NCI-H524 treated with DMSO at 0.1 percent for 48 hours (cell line): ENCODE measurements around the gene POPDC2.
"Not testable (repeated sequence)": the region's sequence is repeated elsewhere in the genome, so short reads cannot be mapped to it uniquely, and the experiment has no call there.

Source experiments
- DNase-seq: peaks from one replicate; lab custom pipeline; 2025; lab: John Stamatoyannopoulos, UW

Gene POPDC2

DNA sequence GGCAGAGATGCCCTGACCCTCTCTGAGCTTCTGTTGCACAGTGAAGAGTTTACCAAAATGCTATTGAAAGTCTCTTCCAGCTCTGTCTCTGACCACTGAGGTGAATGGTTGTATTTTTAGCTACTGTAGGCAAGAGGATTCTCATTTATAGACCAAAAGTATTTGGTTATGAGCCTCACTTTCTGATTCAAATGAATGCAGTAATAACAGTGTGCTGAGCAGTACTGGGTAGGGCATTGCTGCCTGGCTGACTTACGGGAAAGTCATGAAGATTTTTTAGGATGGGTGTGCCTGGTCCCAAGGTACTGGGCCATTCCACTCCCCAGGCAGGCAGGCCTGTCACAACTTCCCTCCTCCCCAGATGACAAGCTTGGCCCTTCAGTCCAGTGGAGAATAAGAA lies 47.2 kb downstream of the POPDC2 start:
- no peak for DNase-seq

DNA sequence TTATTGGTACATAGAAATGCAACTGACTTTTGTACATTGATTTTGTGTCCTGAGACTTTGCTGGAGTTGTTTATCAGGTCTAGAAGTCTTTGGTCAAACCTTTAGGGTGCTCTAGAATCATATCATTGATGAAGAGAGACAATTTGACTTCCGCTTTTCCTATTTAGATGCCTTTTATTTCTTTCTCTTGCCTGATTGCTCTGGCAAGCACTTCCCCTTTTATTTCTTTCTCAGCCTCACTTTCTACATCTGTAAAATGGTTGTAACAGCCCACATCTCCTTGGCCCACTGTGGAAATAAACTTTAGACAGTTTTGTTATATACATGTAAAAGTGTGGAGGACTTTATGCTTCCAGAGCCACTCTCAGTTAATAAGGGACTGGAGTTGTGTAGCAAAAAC lies 48.7 kb downstream of the POPDC2 start:
- DNase-seq, result no peak

DNA sequence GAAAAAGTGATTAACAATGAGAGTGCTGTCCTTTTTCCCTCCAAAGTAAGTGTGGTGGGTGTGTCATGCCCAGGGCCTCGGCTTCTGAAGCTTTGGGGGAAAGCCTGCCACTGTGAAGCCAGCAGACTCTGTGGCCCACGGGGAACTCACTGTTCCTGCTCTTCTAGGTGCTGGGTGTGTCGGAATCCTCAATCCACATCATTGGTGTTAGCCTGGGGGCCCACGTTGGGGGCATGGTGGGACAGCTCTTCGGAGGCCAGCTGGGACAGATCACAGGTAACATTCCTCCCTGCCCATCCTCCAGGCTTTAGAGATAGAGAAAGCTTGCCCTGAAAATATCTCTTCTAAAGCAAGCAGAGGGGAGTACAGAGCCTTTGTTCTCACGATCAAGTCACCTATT lies 51.1 kb downstream of the POPDC2 start:
- DNase-seq, result no peak

DNA sequence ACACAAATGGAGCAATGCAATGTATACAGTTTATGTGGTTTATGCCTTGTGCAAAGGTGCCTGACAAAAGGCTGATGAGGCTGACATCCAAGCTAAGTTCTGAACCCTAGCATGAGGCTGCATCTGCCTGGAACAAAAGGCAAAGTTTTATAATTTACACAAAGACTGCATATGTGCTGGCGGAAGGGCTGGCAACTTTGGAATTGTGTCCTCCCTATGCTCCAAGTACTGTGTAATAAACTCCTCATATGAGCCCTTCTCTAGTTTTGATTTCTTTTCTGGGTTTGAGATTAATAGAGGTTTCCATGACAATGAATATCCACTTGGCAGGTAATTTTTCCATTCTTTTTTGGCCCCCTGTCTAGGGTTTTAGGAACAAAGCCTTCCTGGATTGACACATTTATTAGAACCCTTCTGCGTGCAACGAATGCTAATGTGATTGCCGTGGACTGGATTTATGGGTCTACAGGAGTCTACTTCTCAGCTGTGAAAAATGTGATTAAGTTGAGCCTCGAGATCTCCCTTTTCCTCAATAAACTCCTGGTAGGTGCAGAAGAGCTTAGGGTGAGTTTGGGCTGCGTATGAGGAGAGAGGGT lies 51.9 kb downstream of the POPDC2 start:
- DNase-seq, result no peak

DNA sequence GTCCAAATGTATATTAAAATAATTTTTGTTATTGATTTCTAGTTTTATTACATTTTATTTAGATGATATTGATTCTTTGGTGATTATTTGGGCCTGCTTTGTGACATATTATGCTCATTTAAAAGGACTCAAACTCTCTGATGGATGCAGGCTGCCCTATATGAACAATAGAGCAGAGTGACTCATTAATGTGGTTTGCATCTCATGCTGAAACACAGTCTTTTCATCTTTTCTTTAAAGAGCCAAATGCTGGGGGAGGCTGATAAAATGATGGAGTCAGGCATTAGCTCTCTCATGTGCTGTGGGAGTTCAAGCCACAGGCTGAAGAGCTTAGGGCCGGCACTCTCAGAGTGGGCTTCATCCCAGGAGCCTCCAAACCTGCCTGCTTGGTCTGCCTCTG lies 55.5 kb downstream of the POPDC2 start:
- no peak for DNase-seq

DNA sequence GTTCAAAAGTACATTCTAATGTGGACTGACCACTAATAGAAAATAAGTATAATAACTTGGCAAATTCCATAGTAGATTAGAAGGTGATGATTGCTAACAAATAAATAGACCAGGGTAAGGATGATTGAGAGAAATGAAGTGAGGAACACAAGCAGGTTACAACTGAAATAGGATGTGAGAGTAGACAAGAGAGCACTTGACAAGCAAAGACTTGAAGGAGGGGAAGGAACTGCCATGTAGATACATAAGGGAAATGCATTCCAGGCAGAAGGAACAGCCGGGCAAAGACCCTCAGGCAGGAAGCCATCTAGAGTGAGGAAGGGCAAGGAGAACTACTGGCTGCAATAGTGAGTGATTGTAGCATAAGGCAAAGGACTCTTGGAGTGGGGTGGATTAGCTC lies 57.7 kb downstream of the POPDC2 start:
- no peak for DNase-seq

DNA sequence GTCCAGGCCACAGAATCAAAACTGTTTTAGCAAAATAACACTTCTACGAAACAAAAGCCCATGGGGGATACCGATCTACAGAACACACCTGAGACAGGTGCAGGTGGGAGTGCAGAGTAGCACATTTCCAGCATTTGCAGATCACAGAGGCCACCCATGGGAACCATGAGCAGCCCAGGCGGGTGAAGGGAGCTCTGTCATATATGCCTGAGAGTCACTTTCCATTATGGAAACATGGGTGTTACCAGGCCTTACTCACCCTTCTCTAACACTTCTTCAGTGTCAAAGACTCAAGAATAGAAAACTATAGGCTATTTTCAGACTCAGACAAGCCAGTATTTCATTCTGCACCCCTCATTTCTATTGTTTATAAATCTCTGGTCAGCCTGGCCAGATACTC lies 59.2 kb downstream of the POPDC2 start:
- no peak for DNase-seq

DNA sequence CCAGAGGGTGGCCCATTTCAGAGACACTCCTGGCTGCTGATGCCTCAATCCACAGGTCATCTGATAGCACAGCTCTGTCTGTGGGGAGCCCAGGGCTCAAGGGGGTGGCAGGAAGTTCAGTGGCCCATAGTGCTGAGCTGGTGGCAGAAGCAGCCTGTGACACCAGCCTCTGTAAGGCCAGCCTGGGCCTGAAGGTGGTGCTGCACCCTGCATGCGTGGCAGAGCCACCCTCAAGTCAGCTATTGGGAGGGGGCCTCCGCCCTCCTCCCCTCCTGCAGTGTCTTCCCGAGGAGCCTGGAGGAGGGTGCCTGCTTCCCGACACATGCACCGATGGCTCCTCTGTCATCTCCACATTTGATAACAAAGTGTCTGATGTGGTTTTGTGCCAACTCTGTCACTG lies 59.7 kb downstream of the POPDC2 start:
- no peak for DNase-seq

DNA sequence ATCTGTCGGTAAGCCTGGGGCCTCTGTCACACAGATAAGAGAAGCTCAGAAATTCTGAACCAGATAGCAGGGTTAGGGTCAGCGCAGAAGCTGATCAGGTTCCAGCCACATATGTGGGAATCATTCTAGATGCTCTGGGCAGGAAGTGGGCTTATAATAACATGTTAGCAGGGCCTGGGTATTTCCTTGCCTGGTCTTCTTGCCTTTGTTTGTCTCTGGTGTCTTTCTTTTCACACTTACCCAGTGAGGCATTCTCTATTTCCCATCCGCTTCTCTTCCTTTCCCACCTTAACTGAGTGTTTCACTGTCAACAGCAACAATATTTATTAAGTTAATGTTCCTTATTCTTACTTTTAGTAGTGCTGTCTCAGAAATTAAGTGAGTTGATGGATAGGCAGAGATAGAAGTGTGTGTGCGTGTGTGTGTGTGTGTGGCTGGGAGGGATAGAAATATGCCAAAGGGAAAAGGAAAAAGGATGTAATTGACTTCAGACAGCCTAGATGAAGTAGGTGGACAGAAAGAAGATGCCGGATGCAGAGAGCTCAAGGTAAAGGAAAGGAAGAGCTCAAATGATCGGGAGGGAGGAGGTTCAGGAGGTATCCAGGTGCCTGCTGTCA lies 60.7 kb downstream of the POPDC2 start:
- DNase-seq, result no peak

DNA sequence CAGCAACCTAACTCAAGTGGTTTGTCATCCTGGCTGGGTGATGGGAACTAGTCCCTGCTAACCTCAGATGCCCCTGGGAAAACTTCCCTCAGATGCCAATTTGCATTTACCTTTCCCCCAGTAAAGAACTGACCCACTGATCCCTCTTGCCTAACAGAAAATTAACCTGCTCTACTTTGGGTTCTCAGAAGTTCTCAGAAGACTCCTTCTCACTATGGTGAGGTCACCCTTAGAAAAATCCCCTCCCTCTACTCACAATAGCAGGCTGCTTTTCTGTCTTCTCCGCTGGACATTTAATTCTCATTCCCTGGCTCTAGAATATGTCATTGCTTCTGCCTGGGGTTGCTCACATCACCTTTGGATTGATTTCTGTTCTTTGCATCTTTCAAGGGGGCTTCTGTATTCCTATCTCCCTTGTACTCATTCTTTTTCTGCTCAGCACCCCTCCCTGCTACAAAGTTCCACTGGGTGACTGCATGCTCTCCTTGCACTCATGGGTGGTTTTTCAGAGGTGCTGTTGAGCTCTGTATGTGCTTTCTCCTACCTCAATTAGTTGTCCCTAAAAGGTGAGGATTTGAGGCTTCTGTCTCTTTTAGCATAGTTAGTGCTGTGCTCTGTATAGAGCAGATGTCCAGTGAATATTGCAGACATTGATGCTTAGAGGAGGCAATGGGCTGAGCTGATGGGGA lies 61.8 kb downstream of the POPDC2 start:
- DNase-seq, result no peak

DNA sequence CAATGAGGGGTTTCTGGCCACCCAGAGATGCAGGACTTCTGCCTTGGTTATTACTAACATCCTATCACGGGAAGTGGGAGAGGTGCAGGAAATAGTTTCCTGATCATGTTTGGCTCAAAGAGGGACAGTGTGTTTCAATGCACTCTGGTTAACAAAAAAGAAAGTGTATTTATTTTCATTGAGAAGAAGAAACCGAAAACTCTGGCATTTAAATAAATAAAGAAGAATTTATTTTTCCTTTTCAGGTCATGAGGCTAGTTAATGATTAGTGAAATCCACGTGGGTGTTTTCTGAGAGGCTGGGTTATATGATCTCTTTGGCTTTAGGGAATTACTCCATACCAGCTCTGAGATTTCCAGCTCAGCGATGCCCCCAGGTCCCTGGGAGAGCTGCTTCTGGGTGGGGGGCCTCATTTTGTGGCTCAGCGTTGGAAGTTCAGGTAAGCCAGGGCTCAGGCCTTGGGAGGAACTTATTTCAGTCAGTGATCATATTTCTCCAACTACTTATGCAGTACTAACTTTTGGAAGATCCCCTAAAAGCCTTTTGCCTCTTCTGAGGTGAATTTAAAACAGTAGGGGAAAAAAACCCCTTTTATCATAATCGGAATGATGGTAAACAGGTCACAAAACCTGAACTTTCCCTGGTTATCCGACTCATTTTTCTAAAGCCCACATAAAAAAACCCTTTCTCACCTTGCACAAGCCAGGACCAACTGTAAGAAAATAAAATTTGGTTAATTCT lies 62.7 kb downstream of the POPDC2 start, which contains the start of gene PLA1A:
Gene PLA1A, plus strand, starts transcription at position 338 of the 741 bp plus-strand sequence. Its CDS starts 29 bp downstream, at position 367.
- DNase-seq, result no peak

DNA sequence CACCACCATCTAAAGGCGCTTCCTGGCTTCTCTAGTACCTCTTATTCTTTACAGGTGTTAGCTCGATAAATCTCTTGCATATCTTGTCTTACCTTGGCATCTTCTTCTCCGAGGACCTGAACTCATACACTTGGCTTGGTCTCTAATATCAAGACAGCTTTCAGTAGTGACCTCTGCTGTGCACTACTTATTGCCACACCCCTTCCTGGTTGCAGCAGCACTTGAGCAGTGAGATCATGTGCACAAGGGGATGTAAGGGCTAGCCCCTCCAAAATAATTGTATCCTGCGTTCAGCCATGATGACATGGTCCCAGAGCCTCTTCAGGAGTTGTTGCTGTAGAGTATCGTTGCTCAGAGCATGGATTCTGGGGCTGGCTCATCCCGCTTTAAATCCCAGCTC lies 64.0 kb downstream of the POPDC2 start:
- no peak for DNase-seq

DNA sequence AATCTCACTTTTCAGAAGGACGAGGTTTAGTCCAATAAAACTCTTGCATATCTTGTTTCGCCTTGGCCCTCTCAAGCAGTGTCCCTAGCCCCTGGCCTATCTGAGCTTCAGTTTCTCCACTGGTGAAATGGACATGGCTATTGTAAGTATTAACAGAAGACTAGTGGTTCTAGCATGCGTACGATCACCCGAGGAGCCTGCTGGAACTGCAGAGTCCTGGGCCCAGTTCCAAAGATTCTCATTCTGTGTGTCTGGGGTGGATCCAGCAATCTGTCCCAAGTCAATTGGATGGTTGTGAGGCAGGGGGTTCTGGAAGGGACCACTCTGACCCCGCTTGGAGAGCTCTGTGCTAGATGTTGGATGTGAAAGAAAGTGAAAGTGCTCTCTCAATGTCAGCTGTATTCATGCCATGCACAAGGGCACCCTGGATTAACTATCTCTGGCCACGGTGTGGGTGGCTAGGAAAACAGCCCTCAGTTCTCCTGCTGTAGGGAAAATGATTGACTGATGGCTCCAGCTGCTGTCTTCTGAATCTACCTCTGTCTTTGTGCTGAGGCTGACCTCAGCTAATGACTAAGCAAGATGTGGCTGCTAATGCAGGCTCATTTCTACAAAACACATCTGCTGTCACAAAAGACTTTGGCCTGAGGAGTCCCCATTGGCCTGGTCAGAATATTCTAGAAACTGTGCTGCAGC lies 64.6 kb downstream of the POPDC2 start:
- no peak for DNase-seq

DNA sequence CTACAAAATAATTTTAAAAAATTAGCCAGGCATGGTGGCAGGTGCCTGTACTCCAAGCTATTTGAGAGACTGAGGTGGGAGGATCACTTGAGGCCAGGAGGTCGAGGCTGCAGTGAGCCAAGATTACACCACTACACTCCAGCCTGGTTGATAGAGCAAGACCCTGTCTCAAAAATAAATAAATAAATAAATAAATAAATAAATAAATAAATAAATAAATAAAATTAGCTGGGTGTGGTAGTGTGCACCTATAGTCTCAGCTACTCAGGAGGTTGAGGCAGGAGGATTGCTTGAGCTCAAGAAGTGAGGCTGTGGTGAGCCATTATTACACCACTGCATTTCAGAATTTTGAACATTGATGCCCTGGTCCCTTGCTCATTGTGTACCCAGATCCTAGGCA lies 65.5 kb downstream of the POPDC2 start:
- DNase-seq, result not testable (repeated sequence)

DNA sequence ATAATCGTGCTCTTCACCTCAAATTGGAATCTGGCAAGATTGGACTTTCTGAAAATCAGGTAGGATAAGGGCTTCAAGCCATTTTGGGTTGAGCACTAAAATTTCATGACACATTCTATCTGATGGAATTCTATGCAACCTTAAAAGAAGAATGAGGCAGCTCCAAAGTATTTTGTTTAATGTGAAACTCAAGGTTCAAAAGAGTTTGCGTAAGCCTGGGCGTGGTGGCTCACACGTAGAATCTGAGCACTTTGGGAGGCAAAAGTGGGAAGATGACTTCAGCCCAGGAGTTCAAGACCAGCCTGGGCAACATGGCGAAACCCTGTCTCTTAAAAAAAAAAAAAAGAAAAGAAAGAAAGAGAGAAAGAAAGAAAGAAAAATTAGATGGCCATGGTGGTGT lies 66.3 kb downstream of the POPDC2 start:
- no peak for DNase-seq

DNA sequence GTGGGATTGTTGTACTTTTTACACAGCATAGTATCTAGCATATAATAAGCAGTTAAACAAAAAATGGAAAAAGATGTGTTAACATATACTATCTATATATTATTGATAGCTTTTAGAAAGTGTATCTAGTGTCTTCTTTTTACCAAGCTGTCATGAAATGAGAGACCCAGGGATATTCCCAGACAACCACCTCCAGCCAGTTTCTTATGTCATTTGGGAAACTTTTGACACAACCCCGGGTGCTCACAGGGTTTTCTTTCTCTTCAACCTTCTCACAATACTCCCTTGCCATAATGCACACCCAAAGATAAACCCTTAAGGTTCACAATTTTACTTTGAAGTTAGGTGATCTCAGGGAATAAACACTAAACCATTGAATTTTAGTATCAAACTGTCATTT lies 67.5 kb downstream of the POPDC2 start:
- DNase-seq, result no peak
